Coronary artery (tissue), 2 donors: Measurements from ENCODE around the gene EPAS1.

Source experiments
- DNase-seq: peaks from one replicate; pipeline ENCODE4 v3.0.0-alpha.2; 2017; ENCODE audit warnings: low spot score
- H3K27ac ChIP-seq, 2 donors: fragments of 200-600 bp; sonication (generic); one replicate each; pipeline ENCODE4 v1.5.1; 2016 to 2019
- H3K4me3 ChIP-seq: fragments of 200-600 bp; sonication (generic); 2 replicates; pipeline ENCODE4 v1.5.1; 2016; ENCODE audit warnings: mild to moderate bottlenecking, moderate library complexity
- TF ChIP-seq, protein P1 (sequence below): fragments of 200-600 bp; sonication (generic); IDR thresholded peaks from one replicate; pipeline ENCODE4 v1.5.1; 2019; ENCODE audit warnings: antibody characterized with exemption

Gene EPAS1

DNA sequence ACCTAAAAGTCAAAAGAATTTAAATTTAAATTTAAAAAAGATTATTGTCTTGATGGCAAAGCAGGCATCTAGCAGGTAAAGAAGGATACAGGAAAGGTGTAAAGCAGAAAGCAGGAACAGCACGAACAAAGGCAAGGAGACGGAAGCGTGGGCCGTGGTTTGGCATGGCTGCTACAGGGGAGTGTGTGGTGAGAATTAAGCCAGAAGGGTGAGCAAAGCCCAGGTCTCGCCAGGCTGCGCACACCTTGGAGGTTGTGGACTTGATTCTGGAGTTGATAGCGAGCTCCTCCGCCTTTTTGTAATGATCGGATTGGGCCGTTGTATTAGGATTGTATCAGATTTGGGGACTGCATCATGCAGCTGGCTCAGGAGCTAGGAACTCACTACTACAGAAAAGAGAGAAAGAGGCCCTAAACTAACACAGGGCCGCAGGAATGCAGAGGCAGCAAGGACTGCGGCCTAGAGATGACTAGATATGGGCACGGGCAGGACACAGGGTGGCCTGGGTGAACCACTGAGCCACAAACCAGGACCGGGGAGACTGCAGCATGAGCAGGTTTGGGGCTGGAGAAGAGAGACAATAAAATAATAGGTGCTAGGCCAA lies 110.7 kb downstream of the EPAS1 start:
- TF ChIP-seq, protein P1, sequence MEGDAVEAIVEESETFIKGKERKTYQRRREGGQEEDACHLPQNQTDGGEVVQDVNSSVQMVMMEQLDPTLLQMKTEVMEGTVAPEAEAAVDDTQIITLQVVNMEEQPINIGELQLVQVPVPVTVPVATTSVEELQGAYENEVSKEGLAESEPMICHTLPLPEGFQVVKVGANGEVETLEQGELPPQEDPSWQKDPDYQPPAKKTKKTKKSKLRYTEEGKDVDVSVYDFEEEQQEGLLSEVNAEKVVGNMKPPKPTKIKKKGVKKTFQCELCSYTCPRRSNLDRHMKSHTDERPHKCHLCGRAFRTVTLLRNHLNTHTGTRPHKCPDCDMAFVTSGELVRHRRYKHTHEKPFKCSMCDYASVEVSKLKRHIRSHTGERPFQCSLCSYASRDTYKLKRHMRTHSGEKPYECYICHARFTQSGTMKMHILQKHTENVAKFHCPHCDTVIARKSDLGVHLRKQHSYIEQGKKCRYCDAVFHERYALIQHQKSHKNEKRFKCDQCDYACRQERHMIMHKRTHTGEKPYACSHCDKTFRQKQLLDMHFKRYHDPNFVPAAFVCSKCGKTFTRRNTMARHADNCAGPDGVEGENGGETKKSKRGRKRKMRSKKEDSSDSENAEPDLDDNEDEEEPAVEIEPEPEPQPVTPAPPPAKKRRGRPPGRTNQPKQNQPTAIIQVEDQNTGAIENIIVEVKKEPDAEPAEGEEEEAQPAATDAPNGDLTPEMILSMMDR = no peak
- DNase-seq = no peak
- Histone ChIP-seq H3K4me3 (no peak overlapping the region), H3K27ac (no peak overlapping the region)

- H3K27ac ChIP-seq = no peak overlapping the region
- H3K4me3 ChIP-seq = no peak overlapping the region
- TF ChIP-seq, protein P1 = no peak
- DNase-seq = no peak
Observed at GRCh38 chr2:46409756-46410155, 112.5 kb downstream of the EPAS1 start.

GRCh38 chr2:46410273-46411244 lies 113.4 kb downstream of the EPAS1 start:
- no peak for DNase-seq
- H3K4me3 ChIP-seq = no peak overlapping the region
- TF ChIP-seq, protein P1 = no peak
- no peak overlapping the region for H3K27ac ChIP-seq

GRCh38 chr2:46411245-46411641 lies 114.0 kb downstream of the EPAS1 start:
- Histone ChIP-seq H3K27ac (no peak overlapping the region), H3K4me3 (no peak overlapping the region)
- no peak for DNase-seq
- TF ChIP-seq, protein P1 = no peak

DNA sequence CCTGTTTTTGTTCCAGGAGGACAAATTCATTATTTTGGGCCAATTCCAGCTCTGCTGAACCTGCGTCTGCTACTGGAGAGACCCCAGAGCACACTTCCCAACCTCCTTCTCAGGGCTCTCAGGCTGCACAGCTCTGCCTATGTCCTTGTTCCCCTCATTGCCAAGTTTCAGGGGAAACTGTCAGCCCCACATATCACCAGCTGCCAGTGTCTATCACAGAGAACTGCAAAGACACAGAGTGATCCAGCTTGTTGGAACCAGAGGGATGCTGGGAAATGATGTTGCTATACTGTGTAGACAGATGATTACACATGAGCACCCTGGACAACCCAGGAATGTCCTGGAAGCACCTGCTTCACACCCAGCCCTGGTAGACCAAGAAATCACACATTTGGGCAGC lies 114.8 kb downstream of the EPAS1 start:
- Histone ChIP-seq H3K27ac (no peak overlapping the region), H3K4me3 (no peak overlapping the region)
- TF ChIP-seq, protein P1 = no peak
- DNase-seq = no peak

GRCh38 chr2:46413111-46413510 lies 115.9 kb downstream of the EPAS1 start:
- TF ChIP-seq, protein P1 = no peak
- H3K4me3 ChIP-seq = no peak overlapping the region

DNA sequence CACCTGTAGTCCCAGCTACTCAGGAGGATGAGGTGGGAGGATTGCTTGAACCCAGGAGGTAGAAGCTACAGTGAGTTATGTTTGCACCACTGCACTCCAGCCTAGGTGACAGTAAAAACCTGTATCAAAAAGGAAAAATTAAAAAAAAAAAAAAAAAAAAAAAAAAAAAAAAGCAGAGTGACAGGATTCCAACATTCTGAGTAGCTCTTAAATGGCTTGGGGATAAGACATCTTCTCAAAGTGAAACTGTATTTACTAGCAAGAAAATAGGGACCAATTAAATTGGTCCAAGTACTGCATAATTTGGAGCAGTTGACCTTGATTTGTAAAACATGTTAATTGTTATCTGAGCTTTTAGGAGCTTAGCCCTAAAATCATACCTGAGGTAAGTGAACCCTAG lies 116.4 kb downstream of the EPAS1 start:
- TF ChIP-seq, protein P1 = no peak
- Histone ChIP-seq H3K27ac (no peak overlapping the region), H3K4me3 (no peak overlapping the region)
- no peak for DNase-seq

More at GRCh38 chr2:46413111-46413510, 115.9 kb downstream of the EPAS1 start:
- DNase-seq = no peak
- H3K27ac ChIP-seq = no peak overlapping the region
